GM06990 (cell line): Measurements from ENCODE around the gene TCF7L1.

Experiments
- DNase-seq: peaks from one replicate; pipeline ENCODE4 v3.0.0-alpha.2; 2011; ENCODE audit not compliant: insufficient read length; ENCODE audit errors: extremely low read depth
- H3K27me3 ChIP-seq: replicated peaks from 2 replicates; pipeline ENCODE4 v1.6.0; 2011; ENCODE audit warnings: low read length; ENCODE audit not compliant: control insufficient read depth, insufficient read depth
- H3K36me3 ChIP-seq: 2 replicates; pipeline ENCODE4 v1.5.1; 2011; ENCODE audit warnings: low read length; ENCODE audit not compliant: control insufficient read depth, insufficient read depth
- H3K4me3 ChIP-seq: replicated peaks from 2 replicates; pipeline ENCODE4 v1.5.1; 2011; ENCODE audit warnings: low read depth, mild to moderate bottlenecking, control low read depth, low read length
- CTCF ChIP-seq: IDR thresholded peaks from 2 replicates; pipeline ENCODE4 v1.5.1; 2011; ENCODE audit warnings: low read length, control low read depth, mild to moderate bottlenecking, inconsistent platforms; ENCODE audit not compliant: insufficient read depth, poor library complexity, severe bottlenecking

TCF7L1 gene

GRCh38 chr2:85132834-85133637 lies at the start of gene TCF7L1:
Gene TCF7L1 (plus strand): TSS chr2:85133392. CDS start chr2:85133685, 293 bp downstream.
- Histone ChIP-seq H3K4me3 (peak within 1 kb of the TSS; percentile 58), H3K27me3 (peaks cover 2% of the 10 kb centered on the region; the same call in 1 of the 2 replicates), H3K36me3 (no peaks in the 10 kb centered on the region)
- TF ChIP-seq CTCF, result peak; percentile 54
- peak; percentile 26 for DNase-seq

GRCh38 chr2:85085563-85085962 lies 47.6 kb upstream of the TCF7L1 start:
- H3K4me3 ChIP-seq, result no peak overlapping the region
- no peak for DNase-seq
- no peaks in the 10 kb centered on the region; the same call in none of the 2 replicates for H3K27me3 ChIP-seq
- no peaks in the 10 kb centered on the region for H3K36me3 ChIP-seq
- TF ChIP-seq CTCF, result no peak

- DNase-seq, result no peak
- no peaks in the 10 kb centered on the region; the same call in none of the 2 replicates for H3K27me3 ChIP-seq
Observed at GRCh38 chr2:85087541-85087940, 45.7 kb upstream of the TCF7L1 start.

GRCh38 chr2:85088921-85089320 lies 44.3 kb upstream of the TCF7L1 start:
- Histone ChIP-seq H3K27me3 (no peaks in the 10 kb centered on the region; the same call in 1 of the 2 replicates), H3K4me3 (no peak overlapping the region), H3K36me3 (no peaks in the 10 kb centered on the region)
- DNase-seq, result no peak
- TF ChIP-seq CTCF, result no peak

More at GRCh38 chr2:85087541-85087940, 45.7 kb upstream of the TCF7L1 start:
- Histone ChIP-seq H3K36me3 (no peaks in the 10 kb centered on the region), H3K4me3 (no peak overlapping the region)
- no peak for TF ChIP-seq CTCF

GRCh38 chr2:85089585-85089984 lies 43.6 kb upstream of the TCF7L1 start:
- no peaks in the 10 kb centered on the region for H3K36me3 ChIP-seq
- H3K27me3 ChIP-seq, result no peaks in the 10 kb centered on the region; the same call in 1 of the 2 replicates
- H3K4me3 ChIP-seq, result no peak overlapping the region
- TF ChIP-seq CTCF, result no peak
- DNase-seq, result no peak

- no peaks in the 10 kb centered on the region; the same call in 1 of the 2 replicates for H3K27me3 ChIP-seq
- no peak for TF ChIP-seq CTCF
- DNase-seq, result no peak
- H3K36me3 ChIP-seq, result no peaks in the 10 kb centered on the region
- no peak overlapping the region for H3K4me3 ChIP-seq
Observed at GRCh38 chr2:85091838-85092237, 41.4 kb upstream of the TCF7L1 start.
